Upper lobe of left lung (tissue), 6 donors: ENCODE results near the gene ANP32A. TPM values are rescaled to one million over a fixed set of nuclear protein-coding genes. Genes with fewer than 3 reads are reported as not detected.

Experiments
- ATAC-seq, 2 donors: fragments of 200-7000 bp; cut with Tn5 transposase; one replicate each; pipeline ENCODE4 v1.9.1; 2022; ENCODE audit warnings: mild to moderate bottlenecking in 2 of 2, moderate library complexity in 2 of 2; ENCODE audit not compliant: low FRiP score in 2 of 2
- DNase-seq, 2 donors: peaks; one replicate each; pipeline ENCODE4 v3.0.0-alpha.2; 2019 to 2020
- H3K27ac ChIP-seq, 4 donors: fragments of 200-600 bp; sonication (generic); one replicate each; pipeline ENCODE4 v1.5.1; 2016 to 2019
- H3K27me3 ChIP-seq, 4 donors: fragments of 200-600 bp; sonication (generic); one replicate each; pipeline ENCODE4 v1.5.1; 2017 to 2019
- H3K36me3 ChIP-seq, 4 donors: fragments of 200-600 bp; sonication (generic); one replicate each; pipeline ENCODE4 v1.5.1; 2016 to 2019
- H3K4me1 ChIP-seq, 4 donors: fragments of 200-600 bp; sonication (generic); one replicate each; pipeline ENCODE4 v1.5.1; 2018 to 2019
- H3K4me3 ChIP-seq, 4 donors: fragments of 200-600 bp; sonication (generic); one replicate each; pipeline ENCODE4 v1.5.1; 2017 to 2019; ENCODE audit warnings: mild to moderate bottlenecking in 2 of 4, moderate library complexity in 1 of 4
- H3K9me3 ChIP-seq, 4 donors: fragments of 200-600 bp; sonication (generic); one replicate each; pipeline ENCODE4 v1.5.1; 2018 to 2019
- CTCF ChIP-seq, 6 experiments: fragments of 450-650 bp in 4 of 6; fragments of 200-600 bp in 2 of 6; sonication (generic) in 2 of 6; IDR thresholded peaks; one replicate each; pipeline ENCODE4 v1.5.1; 2016 to 2019; ENCODE audit warnings: antibody characterized with exemption in 6 of 6
- EP300 ChIP-seq, 4 donors: sonication (generic); formaldehyde crosslinking; IDR thresholded peaks; one replicate each; pipeline ENCODE4 v1.5.1; 2017; ENCODE audit warnings: antibody characterized with exemption in 4 of 4, control low read depth in 2 of 4
- POLR2A ChIP-seq, 4 donors: fragments of 450-650 bp; IDR thresholded peaks; one replicate each; pipeline ENCODE4 v1.5.1; 2016 to 2017; ENCODE audit warnings: antibody characterized with exemption in 4 of 4, mild to moderate bottlenecking in 2 of 4
- POLR2AphosphoS5 ChIP-seq, 2 donors: sonication (generic); formaldehyde crosslinking; IDR thresholded peaks; one replicate each; pipeline ENCODE4 v1.5.1; 2017; ENCODE audit warnings: antibody characterized with exemption in 2 of 2
- WGBS, 2 donors: methylation state at CpG; one replicate each; pipeline ENCODE4 v1.1.5; 2017 to 2018; 5-methylcytosine and 5-hydroxymethylcytosine counted together
- total RNA-seq, 6 donors: library from RNA; depleted of rRNA in 4 of 6; stranded (reverse); fragments of >200 nt in 4 of 6; gene quantifications; one replicate each; pipeline versions ENCODE4 v1.1.0 to v1.2.1, GENCODE V29; 2016 to 2021
- donor health status: DM: no; HTN: no; CAD: no; lungs with moderate emphysema.
- donor health status: DM: no; HTN: yes; CAD: no; lungs with severe emphysema.

Gene ANP32A
- total RNA-seq, 6 donors from 2014 or later, result 62.9 to 110 (median 81.5) TPM

GRCh38 chr15:68755731-68756130 lies 65.0 kb downstream of the ANP32A start:
- no peak overlapping the region for H3K4me3 ChIP-seq
- no peaks in the 10 kb centered on the region for H3K4me1 ChIP-seq
- TF ChIP-seq POLR2A (IDR thresholded peaks at IDR 0.05), result no peak
- no peak for TF ChIP-seq CTCF (IDR thresholded peaks at IDR 0.05)
- H3K27me3 ChIP-seq, result no peaks in the 10 kb centered on the region
- H3K36me3 ChIP-seq, result no peaks in the 10 kb centered on the region
- no peaks in the 10 kb centered on the region for H3K9me3 ChIP-seq
- no peak overlapping the region for H3K27ac ChIP-seq
- DNase-seq (no peak), ATAC-seq (no peak)
- 50 to 60% methylated on average over 2 of the region's 2 CpGs for WGBS, 2 donors

GRCh38 chr15:68751622-68752021 lies 69.1 kb downstream of the ANP32A start:
- H3K27ac ChIP-seq, result no peak overlapping the region
- ATAC-seq, result no peak
- DNase-seq, result no peak
- TF ChIP-seq POLR2A (IDR thresholded peaks at IDR 0.05) (no peak), EP300 (IDR thresholded peaks at IDR 0.05) (no peak), POLR2AphosphoS5 (IDR thresholded peaks at IDR 0.05) (no peak), CTCF (IDR thresholded peaks at IDR 0.05) (no peak)
- H3K27me3 ChIP-seq, result no peaks in the 10 kb centered on the region
- no peaks in the 10 kb centered on the region for H3K36me3 ChIP-seq
- no peaks in the 10 kb centered on the region for H3K9me3 ChIP-seq
- no peaks in the 10 kb centered on the region for H3K4me1 ChIP-seq
- no peak overlapping the region for H3K4me3 ChIP-seq

- TF ChIP-seq CTCF (IDR thresholded peaks at IDR 0.05), result no peak
- Histone ChIP-seq H3K4me3 (no peak overlapping the region), H3K36me3 (no peaks in the 10 kb centered on the region), H3K27me3 (no peaks in the 10 kb centered on the region), H3K27ac (no peak overlapping the region), H3K4me1 (no peaks in the 10 kb centered on the region), H3K9me3 (no peaks in the 10 kb centered on the region)
- ATAC-seq (no peak), DNase-seq (no peak)
- 73 to 89% methylated on average over 2 of the region's 2 CpGs for WGBS, 2 donors
Observed at GRCh38 chr15:68749793-68750192, 70.9 kb downstream of the ANP32A start.

GRCh38 chr15:68749365-68749764 lies 71.3 kb downstream of the ANP32A start:
- no peak overlapping the region for H3K4me3 ChIP-seq
- ATAC-seq (no peak), DNase-seq (no peak)
- 84 to 93% methylated on average over 7 of the region's 7 CpGs for WGBS, 2 donors
- no peaks in the 10 kb centered on the region for H3K9me3 ChIP-seq
- no peaks in the 10 kb centered on the region for H3K27me3 ChIP-seq
- H3K27ac ChIP-seq, result no peak overlapping the region
- H3K36me3 ChIP-seq, result no peaks in the 10 kb centered on the region
- no peaks in the 10 kb centered on the region for H3K4me1 ChIP-seq
- no peak for TF ChIP-seq POLR2AphosphoS5 (IDR thresholded peaks at IDR 0.05)
- TF ChIP-seq EP300 (IDR thresholded peaks at IDR 0.05), result no peak
- no peak for TF ChIP-seq POLR2A (IDR thresholded peaks at IDR 0.05)
- TF ChIP-seq CTCF (IDR thresholded peaks at IDR 0.05), result no peak

- Histone ChIP-seq H3K4me3 (no peak overlapping the region), H3K27ac (no peak overlapping the region), H3K36me3 (no peaks in the 10 kb centered on the region), H3K9me3 (no peaks in the 10 kb centered on the region), H3K4me1 (no peaks in the 10 kb centered on the region), H3K27me3 (no peaks in the 10 kb centered on the region)
- ATAC-seq (no peak), DNase-seq (no peak)
- 92 to 94% methylated on average over 3 of the region's 3 CpGs for WGBS, 2 donors
- TF ChIP-seq CTCF (IDR thresholded peaks at IDR 0.05), result no peak
- no peak for TF ChIP-seq POLR2A (IDR thresholded peaks at IDR 0.05)
- no peak for TF ChIP-seq EP300 (IDR thresholded peaks at IDR 0.05)
- TF ChIP-seq POLR2AphosphoS5 (IDR thresholded peaks at IDR 0.05), result no peak
Observed at GRCh38 chr15:68743256-68743655, 77.4 kb downstream of the ANP32A start.
